Activated naive CD8-positive, alpha-beta T cell (primary cell): ENCODE measurements around the gene VRK1.

Experiments
- H3K27ac Mint-ChIP-seq: one replicate; pipeline ENCODE4 v1.8.0; 2021; ENCODE audit warnings: mixed read lengths
- H3K27me3 Mint-ChIP-seq: one replicate; pipeline ENCODE4 v1.8.0; 2021; ENCODE audit warnings: mixed read lengths
- H3K36me3 Mint-ChIP-seq: one replicate; pipeline ENCODE4 v1.8.0; 2021; ENCODE audit warnings: mixed read lengths
- H3K4me1 Mint-ChIP-seq: one replicate; pipeline ENCODE4 v1.8.0; 2021; ENCODE audit warnings: low read depth, mixed read lengths
- H3K4me3 Mint-ChIP-seq: one replicate; pipeline ENCODE4 v1.8.0; 2021; ENCODE audit warnings: mild to moderate bottlenecking, mixed read lengths
- H3K9me3 Mint-ChIP-seq: one replicate; pipeline ENCODE4 v1.8.0; 2021; ENCODE audit warnings: low read depth, mixed read lengths

The VRK1 gene

DNA sequence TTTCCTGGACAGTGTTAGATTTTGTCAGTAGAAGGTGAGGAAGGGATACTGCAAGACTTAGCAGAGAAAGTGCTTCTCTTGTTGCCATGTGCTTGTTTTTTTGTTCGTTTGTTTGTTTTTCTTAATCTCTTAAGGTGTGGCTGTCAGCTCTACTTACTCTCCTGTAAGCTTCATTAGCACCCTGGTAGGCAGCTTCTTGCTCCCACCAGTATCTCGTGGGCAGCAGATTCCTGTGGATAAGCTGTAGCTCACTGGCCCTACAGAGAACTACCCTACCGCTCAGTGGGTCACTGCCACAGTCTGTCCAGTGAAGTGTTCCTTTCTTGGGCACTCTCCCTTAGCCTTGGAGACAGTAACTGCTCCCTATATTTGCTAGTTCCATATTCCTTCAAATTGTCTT, 30.1 kb downstream of the VRK1 start:
- Mint-ChIP-seq H3K4me1 (peaks cover 34% of the 10 kb centered on the region), H3K36me3 (peaks cover 34% of the 10 kb centered on the region), H3K9me3 (peaks cover 26% of the 10 kb centered on the region)

DNA sequence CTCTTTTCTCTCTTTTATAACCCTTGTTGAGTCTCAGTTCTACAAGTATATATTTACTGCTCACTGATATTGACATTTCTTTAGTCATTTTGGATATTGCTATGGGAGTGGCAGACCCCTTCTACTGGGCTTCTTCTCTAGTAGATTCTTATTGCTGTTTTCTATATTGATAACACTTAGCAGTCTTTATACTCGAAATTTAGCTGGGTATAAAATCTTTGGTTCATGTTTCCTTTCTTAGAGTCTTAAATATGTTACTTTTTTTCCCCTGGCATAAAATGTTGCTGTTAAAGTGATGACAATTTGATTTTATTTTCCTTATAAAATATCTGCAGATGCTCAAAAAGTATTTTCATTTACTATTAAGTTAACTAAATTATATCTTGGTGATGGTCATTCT, 32.6 kb downstream of the VRK1 start:
- Mint-ChIP-seq H3K27me3 (no peaks in the 10 kb centered on the region), H3K9me3 (peaks cover 17% of the 10 kb centered on the region), H3K4me1 (peaks cover 23% of the 10 kb centered on the region), H3K27ac (no peak overlapping the region), H3K4me3 (no peak overlapping the region), H3K36me3 (peaks cover 30% of the 10 kb centered on the region)

More for the DNA sequence above, 30.1 kb downstream of the VRK1 start:
- H3K27ac Mint-ChIP-seq, result no peak overlapping the region
- no peak overlapping the region for H3K4me3 Mint-ChIP-seq
- H3K27me3 Mint-ChIP-seq, result no peaks in the 10 kb centered on the region

DNA sequence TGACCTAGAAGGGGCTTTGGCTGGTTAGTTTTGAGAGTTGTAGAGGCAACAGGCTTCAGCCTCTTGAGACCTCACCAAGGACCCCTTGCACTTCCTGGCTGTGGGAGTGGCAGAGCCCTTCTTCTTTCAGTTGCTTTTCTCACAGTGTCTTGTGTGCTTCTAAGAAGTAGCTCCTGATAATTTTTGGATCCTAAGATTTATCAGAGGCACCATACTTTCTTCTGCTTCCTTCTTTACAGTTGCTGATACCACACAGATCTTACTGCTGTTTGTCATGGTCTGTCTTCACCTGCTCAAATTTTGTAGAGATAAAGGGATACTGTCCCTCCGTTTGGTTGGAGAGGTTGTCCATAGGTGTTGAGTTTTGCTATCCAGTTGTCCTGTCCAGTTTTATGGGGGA, 33.8 kb downstream of the VRK1 start:
- H3K27ac Mint-ChIP-seq, result no peak overlapping the region
- peaks cover 32% of the 10 kb centered on the region for H3K36me3 Mint-ChIP-seq
- no peak overlapping the region for H3K4me3 Mint-ChIP-seq
- peaks cover 12% of the 10 kb centered on the region for H3K4me1 Mint-ChIP-seq
- H3K27me3 Mint-ChIP-seq, result no peaks in the 10 kb centered on the region
- H3K9me3 Mint-ChIP-seq, result peaks cover 17% of the 10 kb centered on the region

DNA sequence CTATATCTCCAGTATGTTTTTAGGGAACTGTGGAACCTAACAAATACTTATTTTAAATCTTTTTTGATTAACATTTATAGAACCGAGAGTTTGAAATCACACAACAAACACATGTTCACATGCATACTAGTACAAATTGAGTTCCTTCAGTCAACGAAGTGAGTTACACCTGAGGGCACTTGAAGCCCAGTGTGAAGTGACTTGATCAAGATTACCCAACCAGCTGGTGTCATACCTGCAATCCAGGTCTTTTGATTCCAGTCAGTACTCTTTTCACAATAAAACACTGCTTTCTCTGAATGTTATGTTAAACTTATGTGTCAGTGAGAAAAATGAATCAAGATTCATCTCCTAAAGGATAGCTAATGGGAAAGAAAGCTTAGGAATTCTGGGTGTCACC, 35.2 kb downstream of the VRK1 start:
- Mint-ChIP-seq H3K4me1 (peaks cover 12% of the 10 kb centered on the region), H3K36me3 (peaks cover 36% of the 10 kb centered on the region), H3K27ac (no peak overlapping the region), H3K27me3 (no peaks in the 10 kb centered on the region), H3K9me3 (peaks cover 17% of the 10 kb centered on the region), H3K4me3 (no peak overlapping the region)

DNA sequence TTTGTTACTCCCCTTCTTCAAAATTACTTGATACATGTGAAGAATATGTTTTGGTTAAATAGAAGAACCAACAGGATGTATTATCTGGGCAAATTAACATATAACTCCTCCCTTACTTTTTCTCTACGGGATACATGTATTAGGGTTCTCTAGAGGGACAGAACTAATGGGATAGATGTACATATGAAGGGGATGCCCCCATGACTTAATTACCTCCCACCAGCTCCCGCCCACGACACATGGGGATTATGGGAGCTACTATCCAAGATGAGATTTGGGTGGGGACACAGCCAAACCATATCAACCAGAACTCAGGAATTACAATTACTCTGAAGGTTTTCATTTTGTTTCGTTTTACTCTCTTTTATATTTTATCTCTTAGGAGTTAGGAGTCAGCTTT, 41.3 kb downstream of the VRK1 start:
- no peak overlapping the region for H3K4me3 Mint-ChIP-seq
- no peak overlapping the region for H3K27ac Mint-ChIP-seq
- H3K9me3 Mint-ChIP-seq, result no peaks in the 10 kb centered on the region
- no peaks in the 10 kb centered on the region for H3K4me1 Mint-ChIP-seq
- no peaks in the 10 kb centered on the region for H3K27me3 Mint-ChIP-seq
- peaks cover 26% of the 10 kb centered on the region for H3K36me3 Mint-ChIP-seq

DNA sequence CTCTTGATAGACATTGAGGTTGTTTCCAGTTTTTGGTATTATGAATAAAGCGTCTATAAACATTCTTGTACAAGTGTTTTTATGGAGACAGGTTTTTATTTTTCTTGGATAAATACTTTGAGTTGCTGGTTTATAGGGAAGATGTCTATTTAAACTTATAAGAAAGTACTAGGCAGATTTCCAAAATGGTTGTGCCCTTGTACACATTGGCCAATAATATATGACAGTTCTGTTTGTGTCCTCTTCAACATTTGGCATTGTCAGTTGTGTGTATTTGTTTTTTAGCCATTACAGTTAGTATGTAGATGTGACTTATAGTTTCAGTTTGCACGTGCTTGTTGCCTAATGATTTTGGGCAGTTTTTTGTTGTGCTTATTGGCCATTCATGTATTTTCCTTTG, 42.1 kb downstream of the VRK1 start:
- Mint-ChIP-seq H3K27ac (no peak overlapping the region), H3K36me3 (peaks cover 24% of the 10 kb centered on the region), H3K27me3 (no peaks in the 10 kb centered on the region), H3K4me1 (no peaks in the 10 kb centered on the region), H3K9me3 (no peaks in the 10 kb centered on the region), H3K4me3 (no peak overlapping the region)

DNA sequence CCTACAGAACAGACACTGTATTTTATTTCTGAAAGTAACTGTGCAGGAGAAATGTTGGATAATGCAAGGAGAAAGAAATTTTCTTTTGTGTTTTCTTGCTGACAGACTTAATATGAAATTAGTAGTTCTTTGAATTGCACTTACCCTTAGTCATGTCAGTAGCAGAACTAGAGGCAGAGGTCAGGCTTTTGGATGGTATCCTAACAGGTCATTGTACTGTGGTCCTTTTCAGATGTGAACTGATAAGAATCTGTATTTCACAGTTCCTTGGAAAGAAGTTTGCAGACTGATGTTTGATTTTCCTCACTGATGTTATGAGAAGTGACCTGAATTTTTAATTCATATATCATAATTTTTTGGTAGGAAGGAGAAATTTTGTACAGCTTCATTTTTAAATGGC, 46.0 kb downstream of the VRK1 start:
- Mint-ChIP-seq H3K27me3 (no peaks in the 10 kb centered on the region), H3K4me3 (no peak overlapping the region), H3K27ac (no peak overlapping the region), H3K36me3 (peaks cover 21% of the 10 kb centered on the region), H3K9me3 (no peaks in the 10 kb centered on the region), H3K4me1 (no peaks in the 10 kb centered on the region)

DNA sequence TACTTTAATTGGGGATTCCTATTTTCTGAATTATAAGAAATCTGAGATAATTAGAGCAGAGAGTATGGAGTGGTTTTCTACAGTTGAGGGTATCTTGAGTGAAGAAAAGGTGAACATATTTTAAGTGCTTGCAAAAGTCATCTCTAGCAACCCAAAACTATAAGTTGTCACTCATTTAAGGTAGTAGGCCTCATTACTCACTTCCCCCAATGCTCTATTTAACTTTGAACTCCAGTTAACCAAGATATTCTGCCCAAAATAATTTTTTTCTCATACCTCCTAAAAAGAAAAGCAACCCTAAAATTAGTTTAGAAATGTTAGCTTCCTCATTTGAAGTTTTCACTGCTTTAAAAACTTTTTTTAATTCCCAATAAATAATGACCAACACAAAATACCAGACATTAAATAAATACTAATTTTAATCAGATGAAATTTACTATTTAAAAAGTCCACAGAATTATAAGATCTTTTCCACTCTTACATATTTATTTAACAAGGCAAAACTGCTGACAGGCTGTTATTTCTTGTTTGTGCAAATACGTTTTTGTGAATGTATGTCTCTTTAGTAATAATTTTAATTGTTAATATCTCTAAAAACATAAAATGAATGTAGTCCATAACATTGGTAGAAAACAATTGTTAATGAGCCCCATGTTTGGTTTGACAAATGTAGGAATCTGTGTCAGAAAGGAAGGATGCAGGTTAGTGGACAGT, 47.8 kb downstream of the VRK1 start:
- Mint-ChIP-seq H3K9me3 (no peaks in the 10 kb centered on the region), H3K27me3 (no peaks in the 10 kb centered on the region), H3K36me3 (peaks cover 24% of the 10 kb centered on the region), H3K4me1 (peaks cover 3% of the 10 kb centered on the region), H3K4me3 (no peak overlapping the region), H3K27ac (no peak overlapping the region)

DNA sequence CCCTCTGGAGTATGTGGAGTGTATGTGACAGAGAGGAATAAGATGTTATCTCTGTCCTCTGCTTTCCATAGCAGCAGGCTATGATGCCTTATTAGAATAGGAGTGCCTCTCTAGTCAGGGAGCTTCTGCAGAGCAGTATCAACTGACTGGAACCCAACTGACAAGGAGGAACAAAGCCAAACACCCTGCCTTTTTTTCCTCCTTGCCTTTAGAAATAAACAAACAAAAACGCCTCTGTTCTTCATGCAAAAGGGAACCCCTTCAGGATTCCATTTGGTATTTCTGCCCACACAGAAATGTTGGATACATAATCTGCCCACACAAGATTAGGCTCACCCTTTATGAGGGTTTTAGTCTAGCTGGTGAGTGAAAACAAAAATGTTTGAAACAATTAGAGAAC, 50.3 kb downstream of the VRK1 start:
- peaks cover 28% of the 10 kb centered on the region for H3K36me3 Mint-ChIP-seq
- peaks cover 11% of the 10 kb centered on the region for H3K4me1 Mint-ChIP-seq
- no peak overlapping the region for H3K4me3 Mint-ChIP-seq
- no peaks in the 10 kb centered on the region for H3K9me3 Mint-ChIP-seq
- no peaks in the 10 kb centered on the region for H3K27me3 Mint-ChIP-seq
- H3K27ac Mint-ChIP-seq, result no peak overlapping the region

DNA sequence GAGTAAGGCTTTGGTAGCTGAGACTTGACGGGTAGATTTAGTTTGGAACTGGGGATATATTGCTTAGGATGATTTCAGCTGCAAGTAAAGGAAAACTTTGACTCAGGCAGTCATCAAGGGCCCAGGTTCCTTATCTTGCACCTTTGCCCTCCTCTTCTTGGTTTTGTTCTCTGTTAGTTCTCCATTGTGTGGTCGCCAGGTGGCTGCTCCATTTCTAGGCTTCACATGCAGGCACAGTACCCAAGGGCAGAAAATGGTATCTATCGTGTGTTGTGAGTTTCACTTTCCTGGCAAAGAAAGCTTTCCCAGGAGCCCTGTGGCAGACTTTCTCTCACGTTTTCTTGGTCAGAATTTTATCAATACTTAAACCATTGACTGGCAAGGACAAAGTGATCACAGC, 50.8 kb downstream of the VRK1 start:
- H3K36me3 Mint-ChIP-seq, result peaks cover 31% of the 10 kb centered on the region
- no peaks in the 10 kb centered on the region for H3K27me3 Mint-ChIP-seq
- no peak overlapping the region for H3K4me3 Mint-ChIP-seq
- H3K9me3 Mint-ChIP-seq, result no peaks in the 10 kb centered on the region
- peak overlapping the region; percentile 28 for H3K27ac Mint-ChIP-seq
- H3K4me1 Mint-ChIP-seq, result peaks cover 14% of the 10 kb centered on the region

DNA sequence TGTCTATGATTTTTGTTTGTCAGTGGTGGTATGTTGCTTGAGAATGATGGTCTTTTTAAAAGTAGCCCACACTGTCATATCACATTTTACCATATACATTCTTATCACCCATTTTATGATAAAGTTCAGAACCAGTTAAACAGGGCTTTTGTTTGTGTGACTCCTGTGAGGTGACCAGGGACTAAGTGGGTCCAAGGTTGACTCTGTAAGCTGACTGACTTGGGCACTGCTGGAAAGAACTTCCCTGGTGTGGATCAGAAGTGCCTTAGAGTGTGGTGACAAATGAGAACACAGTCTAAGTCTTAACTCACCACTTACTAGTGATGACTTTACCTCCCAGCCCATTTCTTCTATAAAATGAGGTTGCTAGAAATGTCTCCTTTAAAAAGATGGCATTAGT, 52.6 kb downstream of the VRK1 start:
- Mint-ChIP-seq H3K27ac (peak overlapping the region; percentile 25), H3K4me3 (no peak overlapping the region), H3K4me1 (peaks cover 14% of the 10 kb centered on the region), H3K36me3 (peaks cover 34% of the 10 kb centered on the region), H3K9me3 (no peaks in the 10 kb centered on the region), H3K27me3 (no peaks in the 10 kb centered on the region)

DNA sequence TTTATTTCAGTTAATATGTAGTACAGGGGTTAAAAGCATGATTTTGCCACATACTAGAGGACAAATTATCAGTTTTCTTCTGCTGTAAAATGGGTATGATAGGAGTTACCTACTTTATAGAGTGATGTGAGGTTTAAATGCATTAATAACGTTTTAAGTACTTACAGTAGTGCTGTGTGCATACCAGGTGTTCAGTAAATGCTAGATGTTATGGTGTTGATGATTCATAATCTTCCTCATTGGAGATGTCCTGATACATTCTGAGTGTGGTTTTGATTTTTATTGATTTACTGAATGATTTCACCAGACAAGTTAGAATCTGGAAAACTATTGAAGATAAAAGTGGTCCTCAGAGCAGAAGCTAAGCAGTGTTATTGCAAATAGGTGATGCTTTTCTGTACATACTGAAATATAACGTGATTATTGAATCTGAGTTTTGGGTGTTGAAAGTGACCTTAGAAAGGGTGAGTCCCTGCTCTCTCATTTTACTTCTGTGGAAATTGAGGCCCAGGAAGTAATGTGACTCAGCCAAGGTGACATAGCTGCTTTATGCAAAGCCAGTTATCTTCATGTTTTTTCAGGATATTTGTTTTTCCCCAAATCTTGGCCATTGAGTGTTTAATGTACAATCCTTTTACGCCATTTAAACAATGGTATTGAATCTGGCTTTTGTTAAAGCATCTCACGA, 54.7 kb downstream of the VRK1 start:
- Mint-ChIP-seq H3K9me3 (no peaks in the 10 kb centered on the region), H3K36me3 (peaks cover 34% of the 10 kb centered on the region), H3K4me1 (peaks cover 14% of the 10 kb centered on the region), H3K27ac (no peak overlapping the region), H3K27me3 (no peaks in the 10 kb centered on the region), H3K4me3 (no peak overlapping the region)

DNA sequence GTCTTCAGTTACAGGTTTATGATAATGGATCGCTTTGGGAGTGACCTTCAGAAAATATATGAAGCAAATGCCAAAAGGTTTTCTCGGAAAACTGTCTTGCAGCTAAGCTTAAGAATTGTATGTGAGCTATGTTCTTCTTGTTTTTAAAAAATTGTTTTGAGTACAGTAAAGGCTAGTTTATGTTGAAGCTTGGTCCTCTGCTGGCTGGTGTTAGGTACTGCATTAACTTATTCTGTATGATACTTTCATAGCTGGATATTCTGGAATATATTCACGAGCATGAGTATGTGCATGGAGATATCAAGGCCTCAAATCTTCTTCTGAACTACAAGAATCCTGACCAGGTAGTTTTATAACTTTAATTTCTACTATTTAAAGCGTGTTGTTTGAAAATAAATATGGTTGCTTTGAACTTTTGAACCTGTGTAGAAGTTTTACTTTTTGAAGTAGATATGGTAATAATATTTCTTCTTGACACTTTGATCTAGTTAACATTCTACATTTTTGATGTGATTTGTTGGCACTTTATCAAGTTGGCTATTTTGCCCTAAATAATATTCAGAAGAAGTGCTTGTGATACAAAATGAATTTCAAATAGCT, 55.7 kb downstream of the VRK1 start:
- Mint-ChIP-seq H3K36me3 (peaks cover 33% of the 10 kb centered on the region), H3K27me3 (no peaks in the 10 kb centered on the region), H3K27ac (no peak overlapping the region), H3K9me3 (no peaks in the 10 kb centered on the region), H3K4me1 (peaks cover 14% of the 10 kb centered on the region), H3K4me3 (no peak overlapping the region)

DNA sequence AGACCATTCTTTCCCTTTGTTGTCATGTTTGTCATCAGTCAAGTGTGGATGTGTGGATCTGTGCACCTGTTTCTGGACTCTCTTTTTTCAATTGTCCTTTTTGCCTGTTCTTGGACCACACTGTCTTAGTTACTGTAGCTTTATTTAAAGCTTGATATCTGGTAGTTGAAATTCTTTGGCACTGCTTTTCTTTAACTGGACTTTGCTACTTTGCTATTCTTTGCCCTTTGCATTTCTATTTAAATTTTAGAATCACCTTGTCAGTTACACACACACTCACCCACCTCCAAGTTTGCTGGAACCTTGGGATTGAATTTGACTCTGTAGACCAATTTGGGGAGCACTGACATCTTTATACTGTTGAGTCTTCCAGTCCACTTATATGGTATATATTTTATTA, 61.5 kb downstream of the VRK1 start:
- Mint-ChIP-seq H3K36me3 (peaks cover 24% of the 10 kb centered on the region), H3K9me3 (no peaks in the 10 kb centered on the region), H3K27me3 (no peaks in the 10 kb centered on the region), H3K4me1 (no peaks in the 10 kb centered on the region), H3K27ac (no peak overlapping the region), H3K4me3 (no peak overlapping the region)

DNA sequence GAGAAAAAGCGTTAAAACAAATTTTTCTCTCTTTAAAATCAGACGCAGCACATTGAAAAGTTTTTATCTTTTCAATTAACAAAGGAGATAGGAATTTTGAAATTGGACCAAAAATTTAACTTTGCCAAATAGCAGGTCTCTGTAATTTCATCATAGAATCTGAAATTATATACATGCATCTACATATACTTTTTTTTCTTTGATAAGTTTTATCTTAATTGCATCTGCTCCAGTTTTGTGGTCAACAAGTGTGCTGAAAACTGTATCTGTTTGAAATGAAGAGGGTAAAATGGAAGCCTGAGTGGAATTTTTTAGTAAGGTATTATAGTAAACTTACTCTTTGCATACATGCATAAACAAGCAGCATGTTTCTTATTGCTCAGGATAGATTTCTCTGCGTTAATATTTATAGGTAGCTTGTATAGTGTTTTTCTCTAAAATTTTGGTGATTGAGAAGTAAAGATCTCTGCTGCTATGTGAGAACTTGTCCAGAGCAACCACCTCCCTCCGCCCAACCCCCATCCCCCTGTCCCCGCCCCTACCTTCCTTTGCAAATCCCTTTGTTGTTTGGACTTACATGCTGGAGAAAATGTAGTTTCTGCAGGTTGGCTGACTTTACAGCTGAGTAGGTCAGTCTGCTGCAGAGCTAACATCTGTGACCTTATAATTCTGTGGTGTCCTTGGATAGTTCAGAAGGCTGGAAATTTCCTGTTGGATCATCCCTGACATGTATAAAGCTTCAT, 64.6 kb downstream of the VRK1 start:
- H3K36me3 Mint-ChIP-seq, result peaks cover 42% of the 10 kb centered on the region
- no peaks in the 10 kb centered on the region for H3K27me3 Mint-ChIP-seq
- H3K27ac Mint-ChIP-seq, result no peak overlapping the region
- H3K4me1 Mint-ChIP-seq, result no peaks in the 10 kb centered on the region
- H3K9me3 Mint-ChIP-seq, result no peaks in the 10 kb centered on the region
- H3K4me3 Mint-ChIP-seq, result no peak overlapping the region
